Measurements from ENCODE around the gene IRAG1. TPM values are rescaled to one million over a fixed set of nuclear protein-coding genes. Genes with fewer than 3 reads are reported as not detected.

Gene IRAG1
- total RNA-seq, 1 experiment from 2014 or later = 0.21 TPM

- no peak for TF ChIP-seq SIN3A (IDR thresholded peaks at IDR 0.05; ENCODE audit: borderline replicate concordance, insufficient read depth, low read depth, low read length)
- TF ChIP-seq POLR2AphosphoS5 (IDR thresholded peaks at IDR 0.05; ENCODE audit: low read depth, low read length) = no peak
- no peak for TF ChIP-seq TCF7L2 (IDR thresholded peaks at IDR 0.05; ENCODE audit: low read depth, low read length)
- no peak for TF ChIP-seq REST (IDR thresholded peaks at IDR 0.05; ENCODE audit: insufficient read depth in 1 of 2, low read depth in 2 of 2, low read length in 1 of 2)
- TF ChIP-seq, protein P1, sequence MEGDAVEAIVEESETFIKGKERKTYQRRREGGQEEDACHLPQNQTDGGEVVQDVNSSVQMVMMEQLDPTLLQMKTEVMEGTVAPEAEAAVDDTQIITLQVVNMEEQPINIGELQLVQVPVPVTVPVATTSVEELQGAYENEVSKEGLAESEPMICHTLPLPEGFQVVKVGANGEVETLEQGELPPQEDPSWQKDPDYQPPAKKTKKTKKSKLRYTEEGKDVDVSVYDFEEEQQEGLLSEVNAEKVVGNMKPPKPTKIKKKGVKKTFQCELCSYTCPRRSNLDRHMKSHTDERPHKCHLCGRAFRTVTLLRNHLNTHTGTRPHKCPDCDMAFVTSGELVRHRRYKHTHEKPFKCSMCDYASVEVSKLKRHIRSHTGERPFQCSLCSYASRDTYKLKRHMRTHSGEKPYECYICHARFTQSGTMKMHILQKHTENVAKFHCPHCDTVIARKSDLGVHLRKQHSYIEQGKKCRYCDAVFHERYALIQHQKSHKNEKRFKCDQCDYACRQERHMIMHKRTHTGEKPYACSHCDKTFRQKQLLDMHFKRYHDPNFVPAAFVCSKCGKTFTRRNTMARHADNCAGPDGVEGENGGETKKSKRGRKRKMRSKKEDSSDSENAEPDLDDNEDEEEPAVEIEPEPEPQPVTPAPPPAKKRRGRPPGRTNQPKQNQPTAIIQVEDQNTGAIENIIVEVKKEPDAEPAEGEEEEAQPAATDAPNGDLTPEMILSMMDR (IDR thresholded peaks at IDR 0.05) = no peak
- H3K27me3 ChIP-seq (ENCODE audit: control insufficient read depth, insufficient read depth, low read length) = peaks cover 7% of the 10 kb centered on the region; the same call in 1 of the 2 replicates
- no peak for DNase-seq (ENCODE audit: low read depth, low spot score)
- no peaks in the 10 kb centered on the region for H3K9me3 ChIP-seq (ENCODE audit: control insufficient read depth, insufficient read depth, low read depth, low read length)
- no peak overlapping the region for H3K27ac ChIP-seq (ENCODE audit: low read length)
- ATAC-seq = no peak
- no peaks in the 10 kb centered on the region for H3K36me3 ChIP-seq (ENCODE audit: control insufficient read depth, insufficient read depth, low read length)
- ChIA-PET POLR2A (no interaction called here), CTCF (no interaction called here)
- no peaks in the 10 kb centered on the region for H3K4me1 ChIP-seq (ENCODE audit: control insufficient read depth, insufficient read depth, low read length)
- BruUV-seq (replicated peaks) = no TSS peak
- intact Hi-C loops (cut with micrococcal nuclease; ENCODE audit: unreplicated experiment) (no loop called here), in situ Hi-C loops (cut with HindIII; ENCODE audit: low pct_unique_long_range_greater_than_20kb, low sequenced_read_pairs) (no loop called here)
- no peak overlapping the region for H3K4me3 ChIP-seq (ENCODE audit: low read depth in 2 of 2, low read length in 2 of 2)
Measured at GRCh38 chr11:10686311-10686710, 7.2 kb downstream of the IRAG1 start.

- POLR2A ChIA-PET = interaction anchor here (0.7 kb wide), 2 partner anchors 22 to 194 kb away, joined by 4 read pairs; no protein-coding TSS in a partner anchor
- no peak for DNase-seq (ENCODE audit: low read depth, low spot score)
- CTCF ChIA-PET = interaction anchor here (0.6 kb wide), 1 partner anchor 375 kb away, joined by 3 read pairs; no protein-coding TSS in a partner anchor
- in situ Hi-C loops (cut with HindIII; ENCODE audit: low pct_unique_long_range_greater_than_20kb, low sequenced_read_pairs) (no loop called here), intact Hi-C loops (cut with micrococcal nuclease; ENCODE audit: unreplicated experiment) (no loop called here)
- ATAC-seq = no peak
- Histone ChIP-seq H3K36me3 (ENCODE audit: control insufficient read depth, insufficient read depth, low read length) (no peaks in the 10 kb centered on the region), H3K27ac (ENCODE audit: low read length) (no peak overlapping the region), H3K27me3 (ENCODE audit: control insufficient read depth, insufficient read depth, low read length) (peaks cover 7% of the 10 kb centered on the region; the same call in 1 of the 2 replicates), H3K4me1 (ENCODE audit: control insufficient read depth, insufficient read depth, low read length) (no peaks in the 10 kb centered on the region), H3K4me3 (ENCODE audit: low read depth in 2 of 2, low read length in 2 of 2) (no peak overlapping the region), H3K9me3 (ENCODE audit: control insufficient read depth, insufficient read depth, low read depth, low read length) (no peaks in the 10 kb centered on the region)
- no TSS peak for BruUV-seq (replicated peaks)
- TF ChIP-seq SIN3A (IDR thresholded peaks at IDR 0.05; ENCODE audit: borderline replicate concordance, insufficient read depth, low read depth, low read length) = no peak
- TF ChIP-seq, protein P1 (IDR thresholded peaks at IDR 0.05) = no peak
- no peak for TF ChIP-seq REST (IDR thresholded peaks at IDR 0.05; ENCODE audit: insufficient read depth in 1 of 2, low read depth in 2 of 2, low read length in 1 of 2)
- TF ChIP-seq POLR2AphosphoS5 (IDR thresholded peaks at IDR 0.05; ENCODE audit: low read depth, low read length) = no peak
- no peak for TF ChIP-seq TCF7L2 (IDR thresholded peaks at IDR 0.05; ENCODE audit: low read depth, low read length)
Measured at GRCh38 chr11:10683429-10683828, 10.1 kb downstream of the IRAG1 start.
